Heart left ventricle (tissue), 13 donors: ENCODE measurements around the gene CD244.

Experiments used
- CTCF ChIP-seq, 12 donors: fragments of 200-600 bp; sonication (generic) in 4 of 12; IDR thresholded peaks; one replicate each; pipeline versions ENCODE4 v1.5.0 to v1.8.0; 2018 to 2022; ENCODE audit warnings: antibody characterized with exemption in 12 of 12, mild to moderate bottlenecking in 5 of 12
- POLR2A ChIP-seq, 2 donors: fragments of 450-650 bp; IDR thresholded peaks; one replicate each; pipeline ENCODE4 v1.6.1; 2017; ENCODE audit warnings: antibody characterized with exemption in 2 of 2, mild to moderate bottlenecking in 2 of 2, moderate library complexity in 2 of 2
- donor health status: ischemic (EF 13 %, LVEDD 7.1; RV severe dilation, severe dysfunction).
- donor health status: DM: no; HTN: yes; CAD: no.
- donor health status: DM: no; HTN: no; CAD: no.
- donor health status: ischemic (EF 25% LVEDD 6.9; RV normal size, moderate dysfunction).
- donor health status: ischemic (EF 25% LVEDD 5.7; RV mildly dilated, moderate dysfunction).
- donor health status: ischemic (EF 35%, LVEDD 5.7; RV mildly dilated, moderate dysfunction).
- donor health status: nonischemic (EF 11% LVEDD 7.7; RV severe dilation, severe dysfunction).
- donor health status: DM: yes; HTN: yes; CAD: no.
- donor health status: PGD.
- donor health status: ischemic (EF 29% LVEDD 5.4; RV normal size, mild dysfunction).
- donor health status: nonischemic (EF 23%, LVEDD 6.1; RV moderate dilation, normal function).

- TF ChIP-seq POLR2A (IDR thresholded peaks at IDR 0.05), result no peak
- no peak for TF ChIP-seq CTCF (IDR thresholded peaks at IDR 0.05)
These were observed 66.7 kb downstream of the CD244 start, which contains the start of gene LY9 for GRCh38 chr1:160795951-160796383.
